GM12878 (cell line): Measurements from ENCODE around the gene AIF1.

Experiments used
- CEBPB ChIP-seq, 2 experiments: fragments of 150-350 bp in 1 of 2; IDR thresholded peaks; 2 replicates each; pipeline ENCODE4 v1.6.1; 2012 to 2014; ENCODE audit warnings: low read depth in 2 of 2, low read length in 2 of 2, borderline replicate concordance in 1 of 2, inconsistent platforms in 1 of 2
- CHD2 ChIP-seq: IDR thresholded peaks from 2 replicates; pipeline ENCODE4 v1.6.1; 2011; ENCODE audit warnings: low read depth, low read length, improper control_type of control experiment, borderline replicate concordance
- CHD4 ChIP-seq: fragments of 200-600 bp; sonication (generic); IDR thresholded peaks from 2 replicates; pipeline ENCODE4 v1.6.1; 2016; ENCODE audit warnings: mild to moderate bottlenecking
- CTCF ChIP-seq, 3 experiments: IDR thresholded peaks in 2 of 3; conservative IDR thresholded peaks in 1 of 3; 2 replicates each; pipeline ENCODE4 v1.5.1; 2011; ENCODE audit warnings: low read depth in 3 of 3, low read length in 3 of 3, mild to moderate bottlenecking in 3 of 3, control low read depth in 2 of 3, moderate library complexity in 2 of 3, inconsistent platforms in 1 of 3, mixed read lengths in 1 of 3; ENCODE audit not compliant: control insufficient read depth in 2 of 3, insufficient read depth in 1 of 3; ENCODE audit errors: extremely low read depth in 1 of 3
- EZH2 ChIP-seq: IDR thresholded peaks from 2 replicates; pipeline ENCODE4 v1.6.1; 2012; ENCODE audit warnings: low read depth, mild to moderate bottlenecking, control low read depth, inconsistent platforms, low read length, borderline replicate concordance; ENCODE audit not compliant: control insufficient read depth
- MTA2 ChIP-seq: fragments of 450-650 bp; IDR thresholded peaks from 2 replicates; pipeline ENCODE4 v1.6.1; 2016; ENCODE audit warnings: low read depth, mild to moderate bottlenecking, moderate library complexity
- MYC ChIP-seq: IDR thresholded peaks from 2 replicates; pipeline ENCODE4 v1.6.1; 2011; ENCODE audit warnings: mild to moderate bottlenecking, low read length, moderate library complexity, inconsistent platforms; ENCODE audit not compliant: insufficient read depth, insufficient replicate concordance, insufficient read length, severe bottlenecking
- POLR2A ChIP-seq: IDR thresholded peaks from 2 replicates; pipeline ENCODE4 v1.6.1; 2011; ENCODE audit warnings: low read depth, mild to moderate bottlenecking, low read length
- POLR2AphosphoS5 ChIP-seq: IDR thresholded peaks from 2 replicates; pipeline ENCODE4 v1.6.1; 2011; ENCODE audit warnings: mild to moderate bottlenecking, low read length, inconsistent platforms
- SMC3 ChIP-seq: IDR thresholded peaks from 2 replicates; pipeline ENCODE4 v1.6.1; 2011; ENCODE audit warnings: low read length, improper control_type of control experiment, borderline replicate concordance
- SUZ12 ChIP-seq: fragments of 200-600 bp; sonication (generic); IDR thresholded peaks from one replicate; pipeline ENCODE4 v1.6.1; 2018; ENCODE audit warnings: antibody characterized with exemption, mild to moderate bottlenecking; ENCODE audit not compliant: unreplicated experiment
- YY1 ChIP-seq: IDR thresholded peaks from 2 replicates; pipeline ENCODE4 v1.6.1; 2011; ENCODE audit warnings: low read depth, mild to moderate bottlenecking, low read length
- ZNF384 ChIP-seq: IDR thresholded peaks from 2 replicates; pipeline ENCODE4 v1.6.1; 2012; ENCODE audit warnings: low read depth, mild to moderate bottlenecking, low read length, improper control_type of control experiment, borderline replicate concordance

- no peak for TF ChIP-seq CTCF (IDR thresholded peaks at IDR 0.05 in 2 of 3, conservative IDR thresholded peaks at IDR 0.05 in 1 of 3; ENCODE audit: control insufficient read depth in 2 of 3, extremely low read depth in 1 of 3, insufficient read depth in 1 of 3, low read depth in 3 of 3, low read length in 3 of 3)
- no peak for TF ChIP-seq CHD2
- TF ChIP-seq CHD4, result no peak
- TF ChIP-seq SUZ12, result no peak
- no peak for TF ChIP-seq MYC
- TF ChIP-seq POLR2A, result no peak; the same call in 1 of the 2 replicates
- TF ChIP-seq YY1, result no peak
- TF ChIP-seq EZH2, result no peak
- no peak for TF ChIP-seq ZNF384
- TF ChIP-seq MTA2, result no peak
- TF ChIP-seq SMC3, result no peak
- no peak; the same call in 1 of the 2 replicates for TF ChIP-seq POLR2AphosphoS5
- no peak for TF ChIP-seq CEBPB (IDR thresholded peaks at IDR 0.05; ENCODE audit: borderline replicate concordance in 1 of 2, low read depth in 2 of 2, low read length in 2 of 2)
Observed at GRCh38 chr6:31630177-31630934, 15.3 kb downstream of the AIF1 start.
